T-cell (primary cell): Measurements from ENCODE around the gene TBC1D25. TPM values are rescaled to one million over a fixed set of nuclear protein-coding genes. Genes with fewer than 3 reads are reported as not detected.
A peak's percentile ranks its signal among the peaks of the same experiment; 100 is the strongest.

Experiments used
- ATAC-seq, 4 experiments: fragments of 200-7000 bp in 3 of 4; fragments of 150-1000 bp in 1 of 4; cut with Tn5 transposase; replicated peaks in 1 of 4; 1 replicate in 3 of 4; 2 replicates in 1 of 4; pipeline ENCODE4 v1.10.0; 2021; ENCODE audit warnings: moderate library complexity in 3 of 4, mild to moderate bottlenecking in 2 of 4, moderate number of reproducible peaks in 1 of 4
- CTCF ChIA-PET, 2 donors: fragments of 300-600 bp; sonication (Branson Sonifier 250); formaldehyde crosslinking; loops; one replicate each; lab custom pipeline; 2022; ENCODE audit warnings: antibody characterized with exemption in 2 of 2; lab: Charles Lee
- POLR2A ChIA-PET, 2 donors: fragments of 300-600 bp; sonication (Branson Sonifier 250); formaldehyde crosslinking; loops; one replicate each; lab custom pipeline; 2022; ENCODE audit warnings: antibody characterized with exemption in 2 of 2; lab: Charles Lee
- DNase-seq, 35 experiments: peaks; one replicate each; pipeline versions ENCODE4 v3.0.0 to v3.0.0-alpha.2; 2013 to 2023
- H3K27ac ChIP-seq: one replicate; pipeline ENCODE4 v1.5.1; 2013; ENCODE audit warnings: low read length
- H3K27me3 ChIP-seq, 2 experiments: replicated peaks in 1 of 2; 1 replicate in 1 of 2; 2 replicates in 1 of 2; pipeline versions ENCODE4 v1.6.1 to v1.7.0; 2013; ENCODE audit warnings: low read length in 1 of 2, mixed read lengths in 1 of 2; ENCODE audit not compliant: control insufficient read depth in 2 of 2, insufficient read depth in 2 of 2; ENCODE audit errors: extremely low read depth in 1 of 2
- H3K36me3 ChIP-seq, 2 donors: 1 replicate in 1 of 2; 2 replicates in 1 of 2; pipeline versions ENCODE4 v1.6.1 to v1.7.0; 2013; ENCODE audit warnings: low read length in 1 of 2; ENCODE audit not compliant: control insufficient read depth in 2 of 2, insufficient read depth in 1 of 2; ENCODE audit errors: extremely low read depth in 1 of 2
- H3K4me1 ChIP-seq, 2 experiments: 1 replicate in 1 of 2; 2 replicates in 1 of 2; pipeline versions ENCODE4 v1.6.1 to v1.7.0; 2013; ENCODE audit warnings: low read length in 2 of 2, mixed read lengths in 1 of 2; ENCODE audit not compliant: insufficient read depth in 2 of 2, control insufficient read depth in 1 of 2; ENCODE audit errors: extremely low read depth in 1 of 2
- H3K4me3 ChIP-seq, 2 donors: 1 replicate in 1 of 2; 2 replicates in 1 of 2; pipeline versions ENCODE4 v1.5.1 to v1.7.0; 2013; ENCODE audit warnings: mild to moderate bottlenecking in 2 of 2, low read length in 1 of 2, moderate library complexity in 1 of 2; ENCODE audit not compliant: control insufficient read depth in 1 of 2; ENCODE audit errors: extremely low read depth in 1 of 2
- H3K9me3 ChIP-seq: 2 replicates; pipeline ENCODE4 v1.7.0; 2013
- H3K27ac Mint-ChIP-seq, 2 donors: one replicate each; pipeline ENCODE4 v1.8.0; 2020 to 2021; ENCODE audit warnings: mild to moderate bottlenecking in 2 of 2, mixed read lengths in 2 of 2
- H3K27me3 Mint-ChIP-seq, 2 donors: one replicate each; pipeline ENCODE4 v1.8.0; 2021 to 2022; ENCODE audit warnings: mixed read lengths in 2 of 2
- H3K36me3 Mint-ChIP-seq: one replicate; pipeline ENCODE4 v1.8.0; 2021; ENCODE audit warnings: mixed read lengths
- H3K4me1 Mint-ChIP-seq, 3 donors: one replicate each; pipeline ENCODE4 v1.8.0; 2020 to 2022; ENCODE audit warnings: mixed read lengths in 3 of 3, mild to moderate bottlenecking in 1 of 3
- H3K4me3 Mint-ChIP-seq, 3 donors: one replicate each; pipeline ENCODE4 v1.8.0; 2020 to 2022; ENCODE audit warnings: mild to moderate bottlenecking in 3 of 3, mixed read lengths in 3 of 3, moderate library complexity in 3 of 3
- H3K9me3 Mint-ChIP-seq, 3 donors: one replicate each; pipeline ENCODE4 v1.8.0; 2020 to 2022; ENCODE audit warnings: mixed read lengths in 3 of 3
- WGBS: methylation state at CpG from one replicate; pipeline ENCODE4 v1.1.5; 2013; ENCODE audit warnings: missing lambda C conversion rate; ENCODE audit not compliant: insufficient coverage; 5-methylcytosine and 5-hydroxymethylcytosine counted together
- total RNA-seq, 35 experiments: library from RNA in 6 of 35; stranded (reverse) in 6 of 35; fragments of 120-200 nt in 1 of 35; gene quantifications; one replicate each; pipeline versions ENCODE4 v1.2.1 to v1.2.4 and lab custom pipeline; 2013 to 2026

Gene TBC1D25
- total RNA-seq, 5 donors from 2014 or later (not counting 1 experiment from before 2014, with no cell fraction given): 27.0 to 30.6 (median 29.5) TPM

- no peaks in the 10 kb centered on the region for H3K27me3 Mint-ChIP-seq
- peak overlapping the region; percentile 97 to 99 (median 98) for H3K4me3 Mint-ChIP-seq
- no peak for DNase-seq
- no peak for ATAC-seq
- POLR2A ChIA-PET: no interaction called here
- H3K4me1 Mint-ChIP-seq: peaks cover 20 to 34% (median 23%) of the 10 kb centered on the region in 3 donors
- CTCF ChIA-PET: interaction anchor here in 1 of 2 donors (2.0 kb wide), 1 partner anchor 37 kb away, joined by 7 read pairs; the partner anchor contains the start of gene TBC1D25
- Histone ChIP-seq H3K36me3 (peaks cover 7 to 39% of the 10 kb centered on the region in 2 donors), H3K27me3 (no peaks in the 10 kb centered on the region), H3K27ac (peak overlapping the region; percentile 97), H3K9me3 (no peaks in the 10 kb centered on the region), H3K4me3 (peak overlapping the region in 1 of 2 donors; percentile 78), H3K4me1 (peaks cover 7 to 24% of the 10 kb centered on the region in 2 experiments)
- no peaks in the 10 kb centered on the region for H3K9me3 Mint-ChIP-seq
- WGBS: 66% methylated on average over 11 of the region's 13 CpGs
- H3K36me3 Mint-ChIP-seq: peaks cover 16% of the 10 kb centered on the region
- peak overlapping the region in 1 of 2 donors; percentile 48 for H3K27ac Mint-ChIP-seq
These were observed 36.1 kb downstream of the TBC1D25 start for GRCh38 chrX:48575642-48576041.

- ChIA-PET CTCF (no interaction called here), POLR2A (no interaction called here)
- Histone ChIP-seq H3K27ac (peak overlapping the region; percentile 97), H3K4me1 (peaks cover 7 to 24% of the 10 kb centered on the region in 2 experiments), H3K4me3 (no peak overlapping the region), H3K9me3 (no peaks in the 10 kb centered on the region), H3K27me3 (no peaks in the 10 kb centered on the region), H3K36me3 (peaks cover 7 to 39% of the 10 kb centered on the region in 2 donors)
- Mint-ChIP-seq H3K27me3 (no peaks in the 10 kb centered on the region), H3K36me3 (peaks cover 16% of the 10 kb centered on the region), H3K27ac (peak overlapping the region in 1 of 2 donors; percentile 55), H3K4me3 (peak overlapping the region in 2 of 3 donors; percentile 97 to 99), H3K4me1 (peaks cover 20 to 34% (median 23%) of the 10 kb centered on the region in 3 donors), H3K9me3 (no peaks in the 10 kb centered on the region)
- WGBS: no CpG with 5 or more reads among the region's 6 CpGs
- ATAC-seq (no peak), DNase-seq (no peak)
These were observed 36.6 kb downstream of the TBC1D25 start for GRCh38 chrX:48576108-48576507.

- ChIA-PET CTCF (interaction anchor here in 1 of 2 donors (0.5 kb wide), 1 partner anchor 12 kb away, joined by 9 read pairs; no protein-coding TSS in a partner anchor), POLR2A (interaction anchor here in 1 of 2 donors (0.6 to 1.9 kb wide), 2 partner anchors 13 to 17 kb away, joined by 4 to 6 read pairs; no protein-coding TSS in a partner anchor)
These were observed 39.2 kb downstream of the TBC1D25 start for GRCh38 chrX:48578661-48579128.

GRCh38 chrX:48579259-48579658, 39.7 kb downstream of the TBC1D25 start:
- no peak overlapping the region for H3K27ac Mint-ChIP-seq
- H3K36me3 Mint-ChIP-seq: peaks cover 16% of the 10 kb centered on the region
- Histone ChIP-seq H3K36me3 (peaks cover 7 to 39% of the 10 kb centered on the region in 2 donors), H3K27me3 (no peaks in the 10 kb centered on the region), H3K4me1 (peaks cover 7 to 20% of the 10 kb centered on the region in 2 experiments), H3K9me3 (no peaks in the 10 kb centered on the region), H3K4me3 (no peak overlapping the region), H3K27ac (no peak overlapping the region)
- DNase-seq (no peak), ATAC-seq (no peak)
- no CpG with 5 or more reads among the region's 3 CpGs for WGBS
- H3K4me1 Mint-ChIP-seq: peaks cover 15 to 29% (median 23%) of the 10 kb centered on the region in 3 donors
- H3K9me3 Mint-ChIP-seq: no peaks in the 10 kb centered on the region
- CTCF ChIA-PET: interaction anchor here in 1 of 2 donors (0.5 kb wide), 1 partner anchor 13 kb away, joined by 9 read pairs; no protein-coding TSS in a partner anchor
- POLR2A ChIA-PET: interaction anchor here in 1 of 2 donors (0.6 to 1.9 kb wide), 2 partner anchors 17 to 32 kb away, joined by 3 to 6 read pairs; no protein-coding TSS in a partner anchor
- H3K4me3 Mint-ChIP-seq: no peak overlapping the region
- H3K27me3 Mint-ChIP-seq: no peaks in the 10 kb centered on the region

More at GRCh38 chrX:48578661-48579128, 39.2 kb downstream of the TBC1D25 start:
- H3K27me3 ChIP-seq: no peaks in the 10 kb centered on the region
- DNase-seq: no peak
- Mint-ChIP-seq H3K27ac (peak overlapping the region in 1 of 2 donors; percentile 3), H3K27me3 (no peaks in the 10 kb centered on the region), H3K4me3 (no peak overlapping the region), H3K9me3 (no peaks in the 10 kb centered on the region), H3K4me1 (peaks cover 19 to 35% (median 23%) of the 10 kb centered on the region in 3 donors), H3K36me3 (peaks cover 16% of the 10 kb centered on the region)
- no peaks in the 10 kb centered on the region for H3K9me3 ChIP-seq
- no peak overlapping the region for H3K4me3 ChIP-seq
- peaks cover 7 to 39% of the 10 kb centered on the region in 2 donors for H3K36me3 ChIP-seq
- H3K4me1 ChIP-seq: peaks cover 7 to 23% of the 10 kb centered on the region in 2 experiments
- ATAC-seq: no peak
- no peak overlapping the region for H3K27ac ChIP-seq
- WGBS: no CpG with 5 or more reads among the region's 2 CpGs

GRCh38 chrX:48580662-48581061, 41.1 kb downstream of the TBC1D25 start:
- Mint-ChIP-seq H3K27ac (no peak overlapping the region), H3K4me3 (no peak overlapping the region), H3K27me3 (no peaks in the 10 kb centered on the region), H3K4me1 (peaks cover 7 to 20% (median 12%) of the 10 kb centered on the region in 3 donors), H3K36me3 (peaks cover 10% of the 10 kb centered on the region), H3K9me3 (no peaks in the 10 kb centered on the region)
- Histone ChIP-seq H3K4me3 (no peak overlapping the region), H3K4me1 (peaks cover 3 to 12% of the 10 kb centered on the region in 2 experiments), H3K27ac (no peak overlapping the region), H3K27me3 (no peaks in the 10 kb centered on the region), H3K9me3 (no peaks in the 10 kb centered on the region), H3K36me3 (peaks cover 7 to 34% of the 10 kb centered on the region in 2 donors)
- DNase-seq (no peak), ATAC-seq (no peak)
- WGBS: no CpG with 5 or more reads among the region's 1 CpG
- ChIA-PET POLR2A (no interaction called here), CTCF (no interaction called here)

- peaks cover 0 to 5% of the 10 kb centered on the region in 2 donors for H3K27me3 Mint-ChIP-seq
- peaks cover 3% of the 10 kb centered on the region for H3K36me3 Mint-ChIP-seq
- H3K4me1 ChIP-seq: peaks cover 0 to 4% of the 10 kb centered on the region in 2 experiments
- no peak overlapping the region for H3K4me3 Mint-ChIP-seq
- no peak overlapping the region for H3K4me3 ChIP-seq
- ATAC-seq (no peak), DNase-seq (no peak)
- POLR2A ChIA-PET: no interaction called here
- no peaks in the 10 kb centered on the region for H3K9me3 ChIP-seq
- no peak overlapping the region for H3K27ac ChIP-seq
- no peaks in the 10 kb centered on the region for H3K9me3 Mint-ChIP-seq
- CTCF ChIA-PET: no interaction called here
- H3K36me3 ChIP-seq: no peaks in the 10 kb centered on the region
- H3K27ac Mint-ChIP-seq: no peak overlapping the region
- no peaks in the 10 kb centered on the region for H3K27me3 ChIP-seq
- no CpG with 5 or more reads among the region's 2 CpGs for WGBS
- H3K4me1 Mint-ChIP-seq: peaks cover 0 to 3% (median 0%) of the 10 kb centered on the region in 3 donors
These were observed 45.2 kb downstream of the TBC1D25 start for GRCh38 chrX:48584698-48585097.
